Small intestine (tissue), 16 donors: ENCODE measurements around the gene CTSH. TPM values are rescaled to one million over a fixed set of nuclear protein-coding genes. Genes with fewer than 3 reads are reported as not detected.

ENCODE experiments used
- DNase-seq, 2 donors: peaks; one replicate each; pipeline versions ENCODE4 v3.0.0 to v3.0.0-alpha.2; 2013
- FAIRE-seq: peaks from 2 replicates; lab custom pipeline; 2012; peaks lifted over from hg19 to GRCh38; lab: Jason Lieb, UNC
- H3K27ac ChIP-seq, 3 donors: one replicate each; pipeline ENCODE4 v1.5.1; 2013; ENCODE audit warnings: low read length in 2 of 3, mild to moderate bottlenecking in 2 of 3, control low read depth in 1 of 3, inconsistent platforms in 1 of 3, low read depth in 1 of 3, moderate library complexity in 1 of 3
- H3K27me3 ChIP-seq, 3 donors: one replicate each; pipeline ENCODE4 v1.6.1; 2013; ENCODE audit warnings: low read length in 3 of 3, inconsistent platforms in 1 of 3; ENCODE audit not compliant: control insufficient read depth in 3 of 3, insufficient read depth in 3 of 3
- H3K36me3 ChIP-seq, 3 donors: one replicate each; pipeline ENCODE4 v1.6.1; 2013; ENCODE audit warnings: low read length in 3 of 3, inconsistent platforms in 1 of 3, low read depth in 1 of 3, mild to moderate bottlenecking in 1 of 3, moderate library complexity in 1 of 3; ENCODE audit not compliant: control insufficient read depth in 3 of 3, insufficient read depth in 2 of 3
- H3K4me1 ChIP-seq, 3 donors: one replicate each; pipeline ENCODE4 v1.6.1; 2013; ENCODE audit warnings: low read length in 2 of 3, inconsistent platforms in 1 of 3, low read depth in 1 of 3, mild to moderate bottlenecking in 1 of 3, moderate library complexity in 1 of 3; ENCODE audit not compliant: control insufficient read depth in 3 of 3, insufficient read depth in 2 of 3
- H3K4me3 ChIP-seq, 3 donors: one replicate each; pipeline ENCODE4 v1.5.1; 2013; ENCODE audit warnings: low read length in 3 of 3, control low read depth in 1 of 3, inconsistent platforms in 1 of 3, low read depth in 1 of 3, mild to moderate bottlenecking in 1 of 3, moderate library complexity in 1 of 3
- H3K9me3 ChIP-seq, 2 donors: one replicate each; pipeline ENCODE4 v1.6.1; 2013; ENCODE audit warnings: low read depth in 1 of 2, low read length in 1 of 2; ENCODE audit not compliant: control insufficient read depth in 2 of 2, insufficient read depth in 1 of 2
- WGBS, 3 donors: extraction: QIAGEN DNeasy Blood & Tissue Kit; methylation state at CpG; one replicate each; pipeline ENCODE4 v1.1.7; 2013; 5-methylcytosine and 5-hydroxymethylcytosine counted together
- long read RNA-seq, 10 donors: transcript quantifications; one replicate each; lab custom pipeline, GENCODE V29; 2026
- polyA plus RNA-seq, 4 donors: library from polyadenylated mRNA; stranded (reverse) in 3 of 4; unstranded in 1 of 4; fragments of 200-250 nt in 3 of 4; fragments of 120-200 nt in 1 of 4; gene quantifications; one replicate each; pipeline versions ENCODE4 v1.2.1 to v1.2.3, GENCODE V29; 2013
- donor health status: healthy with polysubstance abuse.
- donor health status: control.
- donor health status: control.
- donor health status: Bipolar disorder and iron deficiency.
- donor health status: healthy.

Gene CTSH, protein sequence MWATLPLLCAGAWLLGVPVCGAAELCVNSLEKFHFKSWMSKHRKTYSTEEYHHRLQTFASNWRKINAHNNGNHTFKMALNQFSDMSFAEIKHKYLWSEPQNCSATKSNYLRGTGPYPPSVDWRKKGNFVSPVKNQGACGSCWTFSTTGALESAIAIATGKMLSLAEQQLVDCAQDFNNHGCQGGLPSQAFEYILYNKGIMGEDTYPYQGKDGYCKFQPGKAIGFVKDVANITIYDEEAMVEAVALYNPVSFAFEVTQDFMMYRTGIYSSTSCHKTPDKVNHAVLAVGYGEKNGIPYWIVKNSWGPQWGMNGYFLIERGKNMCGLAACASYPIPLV
- 100 to 1,000 TPM; 116 to 434 (median 167) TPM for polyA plus RNA-seq
- long read RNA-seq, donor 1, result 0 reads
- long read RNA-seq, donor 2, transcript CTSH-201 (12 exons, 2,190 nt), result major isoform, 28 of 52 reads
- long read RNA-seq, donor 2, partial matches to known transcripts, result 0 of 52 reads
- long read RNA-seq, donor 2, other reads (novel, unspliced or antisense), result 19 of 52 reads
- long read RNA-seq, donor 3, transcript CTSH-204 (3 exons, 2,138 nt), result minor isoform, 10 of 44 reads
- long read RNA-seq, donor 3, transcript CTSH-201 (12 exons, 2,190 nt), result major isoform, 23 of 44 reads
- long read RNA-seq, donor 3, partial matches to known transcripts, result 0 of 44 reads
- long read RNA-seq, donor 3, other reads (novel, unspliced or antisense), result 7 of 44 reads
- long read RNA-seq, donor 4, result 0 reads
- long read RNA-seq, donor 5, partial matches to known transcripts, result 9 of 14 reads
- long read RNA-seq, donor 5, other reads (novel, unspliced or antisense), result 0 of 14 reads
- long read RNA-seq, donor 6, transcript CTSH-201 (12 exons, 2,190 nt), result major isoform, 36 of 52 reads
- long read RNA-seq, donor 6, partial matches to known transcripts, result 0 of 52 reads
- long read RNA-seq, donor 6, other reads (novel, unspliced or antisense), result 12 of 52 reads
- long read RNA-seq, donor 7, transcript CTSH-201 (12 exons, 2,190 nt), result major isoform, 12 of 21 reads
- long read RNA-seq, donor 7, partial matches to known transcripts, result 0 of 21 reads
- long read RNA-seq, donor 7, other reads (novel, unspliced or antisense), result 6 of 21 reads
- long read RNA-seq, donor 8, partial matches to known transcripts, result 0 of 3 reads
- long read RNA-seq, donor 8, other reads (novel, unspliced or antisense), result 0 of 3 reads
- long read RNA-seq, donor 9, transcript CTSH-201 (12 exons, 2,190 nt), result major isoform, 5 of 7 reads
- long read RNA-seq, donor 9, partial matches to known transcripts, result 0 of 7 reads
- long read RNA-seq, donor 9, other reads (novel, unspliced or antisense), result 0 of 7 reads
- long read RNA-seq, donor 10, transcript CTSH-204 (3 exons, 2,138 nt), result minor isoform, 8 of 81 reads
- long read RNA-seq, donor 10, transcript CTSH-201 (12 exons, 2,190 nt), result major isoform, 43 of 81 reads
- long read RNA-seq, donor 10, partial matches to known transcripts, result 6 of 81 reads
- long read RNA-seq, donor 10, other reads (novel, unspliced or antisense), result 22 of 81 reads

DNA sequence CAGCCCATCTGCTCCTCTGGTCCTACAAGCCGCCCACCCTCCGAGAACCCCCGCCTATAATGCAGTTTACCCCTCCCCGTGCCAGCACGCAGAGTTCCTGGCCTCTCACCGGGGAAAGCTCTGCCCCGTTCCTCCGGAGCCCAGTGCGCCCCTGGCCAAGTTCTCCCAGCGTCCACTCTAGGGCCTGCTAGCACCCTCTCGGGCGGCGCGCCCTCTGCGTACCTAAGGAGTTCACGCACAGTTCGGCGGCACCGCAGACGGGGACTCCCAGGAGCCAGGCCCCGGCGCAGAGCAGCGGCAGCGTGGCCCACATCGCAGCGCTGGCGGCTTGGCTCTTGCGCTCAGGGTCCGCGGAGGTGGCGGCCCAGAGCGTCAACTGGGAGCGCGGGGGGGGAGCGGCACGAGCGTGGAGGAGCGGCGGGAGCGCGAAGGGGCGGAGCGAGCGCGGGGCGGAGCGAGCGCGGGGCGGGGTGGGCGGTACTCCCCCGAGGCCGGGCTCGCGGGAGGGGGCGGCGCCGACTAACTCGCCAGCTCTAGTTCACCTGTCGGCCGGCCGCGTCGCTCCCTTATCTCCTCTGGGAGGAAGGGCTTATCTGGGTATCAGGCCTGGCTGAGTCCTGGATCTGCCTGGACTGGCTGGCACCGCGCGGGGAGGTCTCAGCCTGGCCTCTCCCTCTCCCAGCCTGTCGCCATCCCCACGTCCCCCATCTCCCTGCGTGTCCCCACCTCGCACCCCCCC is at the start of gene CTSH:
TSS of gene CTSH (minus strand) at position 378 of the 739 bp plus-strand sequence. CDS start at position 313, 65 bp downstream.
- 1 to 3% (median 2%) methylated on average over 34 to 71 of the region's 71 CpGs for WGBS, 3 donors
- Histone ChIP-seq H3K4me1 (peaks cover 0 to 14% (median under 1%) of the 10 kb centered on the region in 3 donors), H3K27ac (peak within 1 kb of the TSS; percentile 57 to 80 (median 80)), H3K36me3 (no peaks in the 10 kb centered on the region), H3K27me3 (no peaks in the 10 kb centered on the region), H3K9me3 (no peaks in the 10 kb centered on the region), H3K4me3 (peak within 1 kb of the TSS; percentile 54 to 84 (median 62))
- peak; percentile 93 to 95 for DNase-seq
- FAIRE-seq, result no peak

GRCh38 chr15:78993931-78994530 is 49.2 kb upstream of the CTSH start:
- H3K27ac ChIP-seq, result peak overlapping the region in 1 of 3 donors; percentile 81
- FAIRE-seq, result no peak

DNA sequence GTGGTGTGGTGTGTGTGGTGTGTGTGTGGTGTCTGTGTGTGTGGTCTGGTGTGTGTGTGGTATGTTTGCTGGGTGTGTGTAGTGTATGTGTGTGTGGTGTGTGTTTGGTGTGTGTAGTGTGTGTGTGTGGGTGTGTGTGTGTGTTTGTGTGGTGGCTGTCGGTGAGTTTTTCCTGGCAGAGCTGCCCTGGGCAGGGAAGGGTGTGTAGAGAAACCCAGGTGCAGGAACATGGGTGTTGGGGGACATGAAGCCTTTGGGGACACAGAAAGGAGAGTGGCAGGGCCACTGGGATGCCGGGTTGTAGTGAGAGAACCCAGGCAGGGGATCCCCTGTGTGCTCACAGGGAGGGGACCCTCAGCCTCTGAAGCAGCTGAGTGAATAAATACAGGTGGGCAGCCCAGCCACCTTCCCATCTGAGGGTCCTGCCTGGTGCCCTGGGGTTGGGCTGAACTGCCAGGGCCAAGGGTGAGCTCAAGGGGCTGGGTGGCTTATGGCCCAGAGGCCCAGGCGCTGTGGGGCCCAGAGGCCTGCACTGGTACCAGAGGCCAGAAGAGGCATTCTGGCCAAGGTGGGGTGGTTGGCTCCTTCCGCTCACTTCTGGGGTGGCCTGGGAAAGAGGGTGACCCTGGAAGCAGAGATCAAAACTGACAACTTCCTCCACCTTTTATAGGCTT is 48.5 kb upstream of the CTSH start:
- no peak for FAIRE-seq

More at GRCh38 chr15:78993931-78994530, 49.2 kb upstream of the CTSH start:
- DNase-seq, result peak in 1 of 2 donors; percentile 95
- Histone ChIP-seq H3K36me3 (no peaks in the 10 kb centered on the region), H3K27me3 (no peaks in the 10 kb centered on the region), H3K4me1 (peaks cover 0 to 74% (median 0%) of the 10 kb centered on the region in 3 donors), H3K9me3 (peaks cover 0 to 5% of the 10 kb centered on the region in 2 donors), H3K4me3 (no peak overlapping the region)
- WGBS, 3 donors, result 68 to 81% (median 78%) methylated on average over 10 of the region's 10 CpGs

DNA sequence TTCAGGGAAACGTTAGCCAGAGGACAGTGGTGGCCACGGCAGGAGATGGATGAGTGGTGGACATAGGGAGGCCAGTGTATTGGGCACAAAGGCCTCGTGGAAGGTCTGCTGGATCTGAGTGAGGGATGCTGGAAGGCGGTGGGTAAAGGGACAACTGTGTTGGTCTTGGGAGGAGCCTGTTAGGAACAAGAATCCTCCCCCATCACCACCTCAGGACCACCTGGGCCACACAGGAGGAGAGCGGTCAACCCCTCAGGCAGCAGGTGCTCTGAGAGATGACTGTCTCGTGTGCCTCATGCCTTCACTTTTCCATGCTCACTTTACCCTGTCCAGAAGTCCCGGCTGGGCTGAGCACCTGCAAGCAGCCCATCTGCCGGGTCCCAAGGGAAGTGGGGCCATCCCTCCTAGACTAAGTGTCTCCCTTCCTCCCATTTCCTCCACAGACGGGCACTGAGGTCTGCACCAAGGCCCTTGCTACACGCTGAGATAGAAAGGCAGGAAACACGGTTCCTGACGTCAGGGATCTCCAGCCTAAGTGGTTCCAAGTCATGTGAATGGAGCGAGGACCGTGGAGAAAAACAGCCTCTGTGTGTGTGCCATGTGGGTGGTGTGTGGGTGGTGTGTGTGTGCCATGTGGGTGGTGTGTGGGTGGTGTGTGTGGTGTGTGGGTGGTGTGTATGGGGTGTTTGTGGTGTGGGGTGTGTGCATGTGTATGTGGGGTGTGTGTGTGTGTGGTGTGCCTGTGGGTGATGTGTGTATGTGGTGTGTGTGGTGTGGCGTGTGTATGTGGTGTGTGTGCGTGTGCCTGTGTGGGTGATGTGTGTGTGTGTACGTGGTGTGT is 47.8 kb upstream of the CTSH start:
- no peak for FAIRE-seq
- Histone ChIP-seq H3K9me3 (peaks cover 0 to 5% of the 10 kb centered on the region in 2 donors), H3K36me3 (no peaks in the 10 kb centered on the region), H3K27me3 (no peaks in the 10 kb centered on the region), H3K4me3 (no peak overlapping the region), H3K27ac (peak overlapping the region in 1 of 3 donors; percentile 81), H3K4me1 (peaks cover 0 to 83% (median 0%) of the 10 kb centered on the region in 3 donors)
- no peak for DNase-seq
- WGBS, 3 donors, result 72 to 81% (median 75%) methylated on average over 17 of the region's 17 CpGs

More for the DNA sequence above, 48.5 kb upstream of the CTSH start:
- Histone ChIP-seq H3K27ac (peak overlapping the region in 1 of 3 donors; percentile 81), H3K9me3 (peaks cover 0 to 5% of the 10 kb centered on the region in 2 donors), H3K4me3 (no peak overlapping the region), H3K36me3 (no peaks in the 10 kb centered on the region), H3K4me1 (peaks cover 0 to 78% (median 0%) of the 10 kb centered on the region in 3 donors), H3K27me3 (no peaks in the 10 kb centered on the region)
- no peak for DNase-seq
- WGBS, 3 donors, result 86 to 87% (median 86%) methylated on average over 4 of the region's 4 CpGs

- 71 to 82% (median 71%) methylated on average over 13 to 15 of the region's 15 CpGs for WGBS, 3 donors
- peak overlapping the region in 1 of 3 donors; percentile 81 for H3K27ac ChIP-seq
Measured at GRCh38 chr15:78991879-78992278, 47.0 kb upstream of the CTSH start.

DNA sequence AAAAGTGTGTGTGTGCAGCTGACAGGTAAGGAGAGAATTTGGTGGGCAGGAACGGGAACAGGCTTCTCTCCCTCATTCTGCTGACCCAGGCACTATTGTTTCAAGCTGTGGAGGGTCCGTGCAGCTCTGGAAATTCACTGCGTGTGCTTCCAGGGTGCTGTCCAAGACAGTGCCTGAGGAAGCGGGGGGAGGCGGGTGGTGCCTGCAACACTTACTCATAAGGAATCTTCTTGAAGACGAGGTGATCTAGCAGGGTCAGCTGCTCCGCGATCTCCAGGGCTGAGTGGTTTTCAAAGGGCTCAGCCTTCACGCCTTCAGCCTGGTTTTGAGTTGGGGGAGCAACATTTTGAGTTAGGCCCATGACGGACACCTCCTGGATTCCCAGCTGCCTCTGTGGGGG is 46.6 kb upstream of the CTSH start:
- H3K4me1 ChIP-seq, result peaks cover 0 to 78% (median 0%) of the 10 kb centered on the region in 3 donors
- H3K27me3 ChIP-seq, result no peaks in the 10 kb centered on the region
- H3K9me3 ChIP-seq, result peaks cover 0 to 5% of the 10 kb centered on the region in 2 donors
- H3K27ac ChIP-seq, result peak overlapping the region in 2 of 3 donors; percentile 60 to 81
- no peak overlapping the region for H3K4me3 ChIP-seq
- no peaks in the 10 kb centered on the region for H3K36me3 ChIP-seq
- 83 to 88% (median 84%) methylated on average over 10 of the region's 10 CpGs for WGBS, 3 donors
- no peak for FAIRE-seq
- DNase-seq, result no peak

More at GRCh38 chr15:78991879-78992278, 47.0 kb upstream of the CTSH start:
- peaks cover 0 to 82% (median 0%) of the 10 kb centered on the region in 3 donors for H3K4me1 ChIP-seq
- FAIRE-seq (no peak), DNase-seq (peak in 1 of 2 donors; percentile 37)
- peaks cover 0 to 5% of the 10 kb centered on the region in 2 donors for H3K9me3 ChIP-seq
- H3K4me3 ChIP-seq, result no peak overlapping the region
- H3K27me3 ChIP-seq, result no peaks in the 10 kb centered on the region
- no peaks in the 10 kb centered on the region for H3K36me3 ChIP-seq
